HG03066 (cell line): ENCODE results near the gene DCAF8.

ENCODE experiments used
- ATAC-seq: cut with Tn5 transposase; IDR thresholded peaks from one replicate; pipeline ENCODE4 v1.9.1; 2021; ENCODE audit warnings: low read depth; ENCODE audit not compliant: unreplicated experiment

Gene DCAF8

DNA sequence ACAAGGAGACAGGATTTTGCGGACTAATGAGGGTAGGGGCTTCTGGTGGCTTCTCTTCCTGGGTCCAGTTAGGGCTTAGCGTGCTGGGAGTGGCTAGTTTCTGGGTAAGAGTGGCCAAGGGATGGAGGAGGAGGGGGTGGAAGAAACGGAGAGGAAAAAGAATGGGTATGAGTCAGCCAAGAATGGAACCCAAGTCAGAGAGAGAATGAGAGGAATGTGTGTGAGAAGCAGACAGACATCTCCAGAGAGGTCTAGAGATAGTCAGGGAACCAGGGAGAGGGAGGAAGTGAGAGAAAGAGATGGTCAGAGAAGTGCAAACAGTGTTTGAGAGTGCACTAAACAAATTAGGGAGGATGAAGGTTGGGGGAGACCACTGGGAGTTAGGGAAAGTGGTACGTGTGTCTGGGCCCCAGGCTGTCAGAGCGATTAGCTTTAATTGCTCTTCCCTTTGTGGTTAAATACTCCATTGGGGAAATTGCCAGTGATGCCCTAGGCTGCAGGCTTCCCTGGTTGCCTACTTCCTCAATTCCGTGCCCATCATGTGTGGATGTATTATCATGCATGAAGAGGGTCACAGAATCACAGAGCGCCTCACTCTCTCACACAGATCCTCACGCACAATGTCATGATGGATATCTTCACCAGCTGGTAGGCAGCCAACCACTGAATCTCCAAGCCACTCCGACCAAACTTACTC lies 55.8 kb downstream of the DCAF8 start:
- ATAC-seq, result no peak

DNA sequence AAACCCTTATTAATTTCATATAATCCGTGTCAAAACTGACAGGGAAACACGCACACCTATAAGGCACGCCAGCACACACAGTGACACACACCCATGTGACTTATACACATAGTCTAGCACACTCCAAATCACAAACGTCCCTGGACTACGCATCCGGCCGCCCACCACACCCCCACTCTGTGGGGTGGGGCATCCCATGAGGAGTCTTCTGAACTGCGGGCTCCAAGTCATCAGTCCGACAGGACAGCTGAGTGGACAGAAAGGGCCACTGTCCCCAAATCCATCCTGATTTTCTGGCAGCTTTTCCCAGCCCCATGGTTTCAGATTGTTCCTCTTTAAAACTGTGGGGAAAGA lies 56.3 kb downstream of the DCAF8 start:
- no peak for ATAC-seq

DNA sequence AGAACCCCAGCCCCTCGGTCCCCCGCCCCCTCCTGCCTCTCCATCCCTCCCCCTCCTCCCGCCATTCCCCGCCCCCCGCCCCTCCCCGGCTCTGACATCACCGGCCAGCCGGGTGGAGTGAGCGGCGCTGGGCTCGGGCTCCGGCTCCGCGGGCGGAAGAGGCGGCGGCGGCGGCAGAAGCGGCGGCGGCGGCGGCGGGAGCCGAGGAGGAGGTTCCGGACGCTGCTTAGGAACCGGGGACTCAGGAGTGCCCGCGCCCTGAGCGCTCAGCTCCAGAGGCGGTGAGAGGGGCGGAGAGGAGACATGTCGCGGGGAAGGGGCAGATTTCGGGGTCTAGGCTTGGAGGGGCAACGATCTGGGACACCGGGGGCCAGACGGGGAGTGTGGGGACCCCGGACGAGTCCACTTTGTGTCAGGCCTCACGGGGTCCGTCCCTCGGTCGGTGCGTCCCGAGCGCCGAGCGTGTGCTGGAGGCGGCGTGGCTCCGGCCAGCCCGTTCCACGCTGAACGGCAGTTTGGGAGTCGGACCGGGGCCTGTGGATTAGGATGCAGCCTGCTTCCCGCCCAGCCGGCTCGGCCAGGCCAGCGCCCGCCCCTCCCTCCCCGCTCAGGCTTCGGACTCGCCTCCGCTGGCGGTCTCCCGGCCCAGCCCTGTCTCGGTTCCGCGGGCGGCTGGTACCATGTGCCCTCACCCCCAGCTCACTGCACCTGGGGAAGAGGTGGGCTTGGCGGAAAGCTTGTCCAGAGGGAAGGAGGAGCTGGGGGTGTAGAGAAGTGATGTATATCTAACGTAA lies 56.9 kb downstream of the DCAF8 start, which contains the start of gene PEA15:
TSS of gene PEA15 (plus strand) at position 143 of the 794 bp plus-strand sequence. CDS start 6,161 bp downstream, outside the sequence.
- peak; percentile 43 for ATAC-seq

DNA sequence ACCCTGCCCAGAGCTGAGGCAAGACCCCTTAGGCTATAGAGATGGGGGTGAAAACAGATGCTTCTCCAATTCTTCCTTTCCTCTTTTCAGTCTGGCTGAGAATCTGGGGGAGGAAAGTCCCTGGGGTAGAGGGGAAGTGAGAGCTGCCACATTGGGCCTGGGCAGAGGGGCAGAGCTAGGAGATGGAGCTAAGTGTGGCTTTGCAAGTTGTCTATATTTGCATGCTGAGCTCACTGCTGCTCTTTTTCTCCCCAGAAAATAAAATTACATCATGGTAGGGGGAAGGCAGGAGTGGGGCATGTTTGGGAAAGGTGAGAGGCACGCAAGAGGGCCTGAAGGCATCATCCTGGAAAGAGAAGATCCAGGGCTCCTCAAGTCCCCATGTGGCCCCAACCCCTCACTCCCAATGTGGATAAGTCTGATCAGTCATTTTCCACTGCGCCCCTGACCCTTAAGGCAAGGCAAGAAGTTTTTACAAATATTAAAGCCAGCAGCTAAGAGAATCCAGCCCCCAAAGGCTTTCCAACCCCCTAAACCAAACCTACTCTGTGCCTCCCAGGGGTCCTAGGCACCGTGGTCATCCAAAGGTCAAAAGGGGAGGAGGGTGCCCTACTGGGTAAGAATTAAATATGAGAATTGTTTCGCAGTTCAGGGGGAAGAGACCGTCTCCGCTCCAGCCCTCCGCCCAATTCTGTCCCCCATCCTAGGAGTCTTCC lies 57.7 kb downstream of the DCAF8 start:
- ATAC-seq, result peak; percentile 57

DNA sequence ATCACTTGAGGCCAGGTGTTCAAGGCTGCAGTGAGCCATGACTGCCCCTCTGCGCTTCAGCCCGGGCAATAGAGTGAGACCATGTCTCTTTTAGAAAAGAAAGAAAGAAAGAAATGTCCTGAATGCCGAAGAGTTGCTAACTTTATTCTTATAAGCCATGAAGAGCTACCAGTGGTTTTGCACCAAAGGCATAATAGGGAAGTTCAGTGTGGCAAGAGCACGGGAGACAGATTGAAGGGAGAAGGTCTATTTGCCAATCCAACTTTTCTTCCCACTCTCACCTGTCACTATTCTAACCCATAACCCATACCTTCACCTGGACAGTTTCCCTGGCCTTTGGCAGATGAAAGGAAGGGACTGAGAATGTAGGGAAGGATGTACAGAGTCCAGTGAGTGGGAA lies 61.6 kb downstream of the DCAF8 start:
- ATAC-seq, result no peak

DNA sequence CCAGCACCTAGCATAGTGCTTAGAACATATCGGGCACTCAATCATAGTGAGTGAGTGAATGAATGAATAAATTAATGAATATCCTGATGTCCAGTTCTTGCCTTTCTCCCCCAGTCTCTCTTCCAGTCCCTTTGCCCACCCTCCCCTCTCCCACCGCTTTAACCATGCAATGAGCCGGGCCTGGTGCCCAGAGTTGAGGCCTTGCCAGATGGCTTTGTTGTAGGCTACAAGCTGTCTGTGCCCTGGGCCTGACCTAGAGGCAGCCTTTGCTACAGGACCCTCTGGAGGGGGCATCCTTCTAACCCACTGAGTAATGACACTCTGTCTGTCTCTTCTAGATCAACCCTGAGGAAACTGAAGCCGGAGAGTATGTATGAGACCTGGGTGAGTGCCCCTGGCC lies 65.1 kb downstream of the DCAF8 start:
- ATAC-seq, result no peak

DNA sequence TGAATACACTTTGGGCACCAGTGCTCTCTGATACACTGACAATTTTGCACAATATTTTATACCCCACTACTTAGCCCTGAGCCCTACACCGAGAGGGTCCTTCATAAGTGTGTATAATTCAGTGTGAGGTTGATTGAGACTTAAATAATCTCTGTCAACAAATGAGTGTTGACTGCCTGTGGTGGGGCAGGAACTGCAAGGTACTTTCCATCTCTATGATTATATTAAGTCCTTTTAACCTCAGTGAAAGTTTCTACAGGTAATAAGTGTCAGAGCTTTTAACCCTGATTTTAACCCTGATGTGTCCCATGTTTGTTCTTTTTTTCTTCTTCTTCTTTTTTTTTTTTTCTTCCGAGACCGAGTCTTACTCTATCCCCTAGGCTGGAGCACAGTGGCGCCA lies 66.2 kb downstream of the DCAF8 start:
- ATAC-seq, result no peak

DNA sequence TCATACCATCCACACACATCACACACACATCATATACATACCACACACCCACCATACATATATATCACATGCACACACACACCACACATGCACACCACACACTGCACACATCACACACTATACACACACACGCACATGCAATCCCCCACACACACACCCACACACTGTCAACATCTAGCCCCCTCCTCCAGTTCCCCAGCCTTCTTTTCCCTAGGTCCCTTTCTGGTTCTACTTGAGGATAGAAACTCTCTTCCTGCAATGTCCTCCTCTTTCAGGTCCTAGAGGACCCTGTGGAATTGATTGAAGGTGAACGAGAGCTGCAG lies 67.7 kb downstream of the DCAF8 start:
- no peak for ATAC-seq

DNA sequence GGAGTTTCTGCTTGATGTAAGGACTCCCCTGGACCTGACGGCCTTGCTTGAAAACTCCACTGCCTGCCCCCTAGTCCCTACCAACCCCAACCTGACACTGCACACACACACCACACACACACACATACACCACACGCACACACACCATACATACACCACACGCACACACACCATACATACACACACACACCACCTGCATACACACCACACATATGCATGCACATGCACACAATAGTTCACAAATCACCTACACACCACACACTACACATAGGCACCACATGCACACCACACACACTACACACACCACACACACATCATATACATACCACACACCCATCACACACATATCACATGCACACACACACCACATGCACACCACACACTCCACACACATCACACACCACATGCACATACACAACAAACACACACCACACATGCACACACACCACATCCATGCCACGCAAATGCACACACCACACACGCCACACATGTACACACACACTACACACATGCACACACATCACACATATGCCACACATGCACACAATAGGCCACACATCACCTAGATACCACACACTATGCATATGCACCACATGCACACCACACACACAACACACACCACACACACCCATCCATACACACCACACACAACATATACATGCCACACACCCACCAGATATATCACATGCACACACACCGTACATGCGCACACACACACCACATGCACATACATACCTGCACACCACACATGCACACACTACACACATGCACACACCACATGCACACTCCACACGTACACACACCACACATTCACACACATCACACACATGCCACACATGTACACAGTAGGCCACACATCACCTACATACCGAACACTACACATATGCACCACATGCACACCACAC lies 68.3 kb downstream of the DCAF8 start:
- no peak for ATAC-seq

DNA sequence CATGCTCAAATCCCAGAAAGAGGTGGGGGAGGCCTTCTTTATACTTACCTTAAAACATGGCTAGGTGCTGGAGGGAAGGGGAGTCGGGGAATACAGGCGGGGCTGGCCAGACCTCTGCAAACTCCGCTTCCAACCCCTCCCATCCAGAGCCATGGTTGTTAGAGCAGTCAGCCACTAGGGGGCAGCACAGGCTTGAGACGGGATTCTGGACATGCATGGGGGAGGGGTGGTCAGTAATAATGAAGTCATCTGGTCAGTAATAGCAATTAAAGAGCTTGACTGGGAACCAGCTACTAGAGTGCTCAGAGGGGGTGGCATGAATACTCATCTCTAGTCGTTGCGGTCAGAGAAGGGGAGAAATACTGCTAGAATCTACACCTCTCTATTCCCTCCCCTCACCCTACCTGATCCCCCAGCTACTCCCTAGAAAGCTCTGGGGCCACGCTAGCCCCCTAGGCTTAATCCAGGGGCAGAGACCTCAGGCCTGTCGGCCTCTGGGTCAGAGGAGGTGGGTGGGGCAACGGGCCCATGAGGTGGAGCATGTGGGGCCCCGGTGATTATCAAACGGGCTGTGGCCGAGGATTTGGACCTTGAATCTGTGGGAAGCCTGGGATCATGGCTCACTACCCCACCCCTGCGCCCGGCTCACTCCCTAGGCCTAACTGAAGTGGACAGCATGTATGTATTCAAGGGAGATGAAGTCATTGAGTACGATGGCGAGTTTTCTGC lies 69.1 kb downstream of the DCAF8 start:
- peak; percentile 48 for ATAC-seq

DNA sequence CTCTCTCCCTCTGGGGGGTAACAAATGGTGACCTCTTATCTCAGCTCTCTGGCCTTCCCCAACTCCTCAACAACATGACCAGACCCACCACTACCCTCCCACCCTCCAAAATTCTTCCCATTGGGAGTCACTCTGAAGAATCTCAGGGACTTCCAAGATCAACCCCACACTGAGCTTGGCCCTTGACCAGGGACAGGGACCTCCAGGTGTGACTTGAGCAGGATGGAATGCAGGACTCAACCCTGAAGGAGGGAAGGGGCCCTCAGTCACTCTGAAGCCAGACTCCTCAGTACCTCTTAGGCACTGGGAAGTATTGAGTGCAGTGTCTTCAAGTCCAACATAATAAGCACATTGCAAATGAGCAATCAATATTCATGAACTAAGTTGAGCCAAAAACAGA lies 70.1 kb downstream of the DCAF8 start:
- ATAC-seq, result no peak

DNA sequence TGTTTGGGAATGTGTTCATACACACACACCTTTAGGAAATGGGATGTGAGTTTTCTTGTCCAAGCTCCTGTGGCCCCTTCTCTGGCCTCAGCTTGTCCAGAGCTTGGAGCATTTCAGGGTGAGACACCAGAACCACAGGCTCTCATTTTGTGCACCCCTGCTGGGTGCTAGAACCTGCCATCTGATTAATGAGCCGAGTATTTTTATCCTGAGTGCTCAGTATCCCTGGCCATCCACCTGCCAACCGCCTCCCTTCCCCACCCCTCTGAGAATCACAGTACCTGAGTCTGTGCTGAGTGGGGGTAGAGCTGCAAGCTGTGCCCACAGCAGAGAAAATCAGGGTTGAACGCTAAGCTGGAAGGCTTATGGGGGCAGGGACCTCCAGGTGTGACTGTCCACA lies 70.6 kb downstream of the DCAF8 start:
- ATAC-seq, result no peak

DNA sequence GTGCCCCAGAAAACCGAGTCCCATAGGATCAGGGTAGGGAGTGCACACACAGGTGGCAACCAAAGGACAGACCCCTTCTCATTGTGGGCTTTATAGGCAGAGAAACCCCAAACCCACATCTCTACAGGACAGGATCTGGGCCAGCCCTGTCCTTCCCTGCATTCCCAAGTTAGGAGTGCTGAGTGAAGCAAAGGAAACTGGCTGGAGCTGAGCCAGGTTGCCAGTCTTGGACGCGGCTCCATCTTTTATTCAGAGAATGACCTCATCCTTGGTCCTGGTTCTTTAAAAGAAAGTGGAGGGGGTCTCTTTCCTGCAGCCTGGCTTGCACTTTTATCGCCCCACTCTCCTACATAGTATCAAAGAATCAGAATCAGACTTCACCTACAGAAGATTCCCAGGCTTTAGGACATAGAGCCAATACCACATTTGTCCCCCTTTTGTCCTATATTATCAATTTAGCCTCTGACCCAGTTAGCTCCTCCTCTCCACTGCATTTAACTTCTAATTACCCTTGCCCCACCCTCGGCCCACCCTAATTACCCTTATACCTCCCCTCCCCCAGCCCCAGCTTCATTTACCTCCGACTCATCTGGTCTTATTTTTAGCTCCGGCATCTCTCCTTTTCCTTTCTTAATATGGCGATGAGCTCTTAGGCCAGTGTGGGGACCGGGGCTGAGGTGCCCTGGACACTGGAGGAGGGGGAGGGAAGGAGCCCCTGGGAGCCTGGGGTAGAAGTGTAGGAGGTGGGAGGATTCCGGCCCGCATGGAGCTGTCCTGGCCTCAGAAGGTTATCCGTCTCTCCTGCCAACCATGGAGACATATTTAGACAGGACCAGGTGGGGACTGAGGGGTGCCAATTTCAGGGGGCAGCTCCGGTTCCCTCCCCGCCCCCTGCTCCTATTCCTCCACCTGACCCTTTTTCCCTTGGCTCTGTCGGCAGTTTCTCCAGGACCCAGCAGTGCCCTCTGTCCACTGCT lies 72.4 kb downstream of the DCAF8 start, which contains the start of gene CASQ1:
TSS of gene CASQ1 (plus strand) at position 927 of the 977 bp plus-strand sequence. CDS start 177 bp downstream, outside the sequence.
- ATAC-seq, result no peak

DNA sequence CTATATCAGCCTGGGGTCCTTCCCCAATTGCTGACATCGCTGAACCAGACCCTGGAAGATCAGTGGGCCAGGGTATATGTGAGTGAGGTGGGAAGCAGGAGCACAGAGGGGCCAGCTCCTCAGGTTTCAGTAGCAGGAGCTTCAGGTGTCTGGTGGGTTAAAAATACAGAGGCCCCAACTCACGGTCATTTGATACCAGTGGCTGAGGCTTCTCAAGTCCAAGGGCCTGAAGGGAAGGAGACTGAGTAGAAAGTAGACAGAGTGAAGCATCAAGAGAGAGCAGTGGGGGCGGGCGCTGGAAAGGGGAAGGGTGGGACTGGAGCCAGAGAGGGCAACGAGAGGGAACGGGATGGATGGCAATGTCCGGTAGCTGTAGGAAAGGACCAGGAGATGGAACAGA lies 74.0 kb downstream of the DCAF8 start:
- no peak for ATAC-seq

DNA sequence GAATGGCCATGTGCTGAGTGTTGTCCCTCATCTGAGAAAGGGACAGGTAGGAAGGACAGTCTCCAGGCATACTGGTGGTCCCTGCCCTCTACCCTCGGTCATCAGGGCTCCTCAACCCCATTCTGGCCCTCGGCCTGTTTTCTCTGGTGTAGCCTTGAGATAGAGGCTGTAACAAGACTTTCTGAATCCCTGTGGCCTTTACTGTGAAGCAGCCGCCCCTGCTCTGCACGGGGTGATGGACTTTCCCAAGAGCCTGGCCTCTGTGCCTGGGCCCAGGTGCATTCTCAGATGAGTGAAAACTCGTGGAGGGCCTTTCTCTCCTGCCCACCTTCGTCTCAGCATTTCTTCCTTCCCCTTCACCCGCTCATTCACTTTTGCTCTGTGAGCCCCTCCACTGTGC lies 74.9 kb downstream of the DCAF8 start:
- no peak for ATAC-seq

DNA sequence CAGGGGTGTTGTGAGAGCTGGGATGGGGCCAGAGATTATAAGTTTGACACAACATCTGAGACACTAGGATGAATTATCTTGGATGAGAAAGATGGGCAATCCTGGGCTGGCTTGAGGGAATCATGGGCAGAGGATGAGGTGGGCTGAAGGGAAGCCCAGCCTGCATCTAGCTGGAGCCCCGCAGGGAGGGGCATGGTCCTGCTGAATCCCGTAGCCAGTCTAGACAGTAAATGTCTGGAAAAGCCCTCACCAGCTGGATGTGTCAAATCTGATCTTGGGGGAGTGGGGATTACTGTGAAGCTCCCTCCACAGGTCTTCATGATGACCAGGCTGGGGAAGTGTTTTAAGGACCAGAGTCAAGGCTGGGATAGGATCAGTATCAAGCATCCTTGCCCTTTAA lies 75.6 kb downstream of the DCAF8 start:
- ATAC-seq, result no peak

DNA sequence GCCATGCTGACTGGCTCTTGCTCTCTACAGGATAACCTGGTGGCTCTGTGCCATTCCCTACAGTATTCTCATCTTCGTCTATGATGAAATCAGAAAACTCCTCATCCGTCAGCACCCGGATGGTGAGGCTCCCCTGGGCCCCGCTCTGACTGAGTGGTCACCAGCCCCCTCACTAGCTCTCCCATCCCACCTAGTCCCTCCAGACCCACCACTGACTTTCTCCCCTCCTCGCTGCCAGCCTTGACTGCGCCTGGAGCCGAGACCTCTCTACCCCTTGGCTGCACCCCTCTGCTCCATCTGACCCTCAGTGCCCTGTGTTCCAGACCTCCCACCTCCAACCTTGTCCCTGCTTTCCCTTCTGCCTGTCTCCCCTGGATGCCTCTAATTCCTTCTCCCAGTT lies 76.1 kb downstream of the DCAF8 start:
- ATAC-seq, result no peak

DNA sequence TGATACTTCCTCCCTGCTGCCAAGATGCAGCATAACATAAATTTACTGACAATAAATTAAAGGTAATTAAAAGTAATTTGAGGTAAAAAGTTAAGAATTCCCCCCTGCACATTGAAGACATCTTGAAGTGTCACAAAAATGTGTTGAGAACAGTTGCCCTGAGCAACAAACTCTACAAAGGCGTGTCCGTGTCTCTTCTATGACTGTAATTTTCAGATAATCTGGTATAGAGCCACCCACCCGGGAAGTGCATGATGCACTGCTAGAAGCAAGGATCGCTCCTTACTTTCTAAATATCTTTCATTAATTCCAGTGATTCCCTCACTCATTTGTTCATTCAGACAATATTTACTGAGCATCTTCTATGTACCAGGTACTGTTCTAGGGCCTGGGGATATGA lies 83.0 kb downstream of the DCAF8 start:
- no peak for ATAC-seq

DNA sequence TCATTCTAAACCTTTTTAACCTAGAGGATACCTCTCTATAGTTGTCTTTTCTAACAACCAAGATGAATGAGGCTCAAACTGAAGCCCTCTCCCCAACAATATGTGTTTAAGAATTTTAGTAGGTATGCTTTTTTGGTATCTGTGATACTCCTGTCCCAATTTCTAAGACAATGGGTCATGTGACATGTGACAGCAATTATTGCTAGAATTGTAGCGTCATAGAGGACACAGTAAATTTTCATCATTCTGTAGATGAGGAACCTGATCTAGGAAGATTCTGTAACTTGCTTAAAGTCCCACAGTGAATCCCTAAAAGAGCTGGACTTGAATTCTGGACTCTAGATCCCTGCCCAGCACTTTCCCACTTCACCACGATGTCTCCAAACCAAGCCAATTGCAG lies 83.6 kb downstream of the DCAF8 start:
- ATAC-seq, result no peak
